AG20443 (cell line): ENCODE data around the gene CDH4.

ENCODE experiments used
- DNase-seq: peaks from one replicate; pipeline ENCODE4 v3.0.0; 2012; ENCODE audit warnings: low spot score, mixed read lengths

The CDH4 gene

GRCh38 chr20:61719691-61720347, 467.8 kb downstream of the CDH4 start:
- DNase-seq, result no peak

- DNase-seq, result no peak
Observed at GRCh38 chr20:61720348-61720696, 468.3 kb downstream of the CDH4 start.

- DNase-seq, result no peak
Observed at GRCh38 chr20:61722146-61722678, 470.2 kb downstream of the CDH4 start.

DNA sequence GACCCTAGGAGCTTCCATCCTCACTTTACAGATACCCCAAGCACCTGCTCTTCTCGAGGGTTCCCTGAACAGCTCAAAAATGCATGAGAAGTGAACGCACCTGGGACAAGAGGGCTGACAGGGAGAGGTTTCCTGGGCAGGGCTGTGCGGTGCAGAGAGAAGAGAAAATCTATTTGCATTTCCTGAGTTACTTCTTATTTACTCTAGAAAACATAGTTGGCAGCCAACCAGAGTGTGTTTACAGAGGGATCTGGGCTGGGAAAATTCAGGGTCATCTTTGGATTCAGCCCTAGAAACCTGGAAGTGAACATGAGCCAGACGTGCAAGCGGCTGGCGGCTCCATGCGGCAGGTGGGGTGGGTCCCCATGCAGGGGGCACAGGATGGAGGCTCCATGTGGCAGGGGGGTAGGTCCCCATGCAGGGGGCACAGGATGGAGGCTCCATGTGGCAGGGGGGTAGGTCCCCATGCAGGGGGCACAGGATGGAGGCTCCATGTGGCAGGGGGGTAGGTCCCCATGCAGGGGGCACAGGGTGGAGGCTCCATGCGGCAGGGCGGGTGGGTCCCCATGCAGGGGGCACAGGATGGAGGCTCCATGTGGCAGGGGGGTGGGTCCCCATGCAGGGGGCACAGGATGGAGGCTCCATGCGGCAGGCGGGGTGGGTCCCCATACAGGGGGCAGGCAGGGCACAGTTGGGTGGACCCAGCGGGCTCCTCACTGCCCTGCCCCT, 471.6 kb downstream of the CDH4 start:
- DNase-seq, result no peak

- DNase-seq, result no peak
Observed at GRCh38 chr20:61724376-61724775, 472.3 kb downstream of the CDH4 start.

GRCh38 chr20:61725145-61725544, 473.1 kb downstream of the CDH4 start:
- DNase-seq, result no peak

DNA sequence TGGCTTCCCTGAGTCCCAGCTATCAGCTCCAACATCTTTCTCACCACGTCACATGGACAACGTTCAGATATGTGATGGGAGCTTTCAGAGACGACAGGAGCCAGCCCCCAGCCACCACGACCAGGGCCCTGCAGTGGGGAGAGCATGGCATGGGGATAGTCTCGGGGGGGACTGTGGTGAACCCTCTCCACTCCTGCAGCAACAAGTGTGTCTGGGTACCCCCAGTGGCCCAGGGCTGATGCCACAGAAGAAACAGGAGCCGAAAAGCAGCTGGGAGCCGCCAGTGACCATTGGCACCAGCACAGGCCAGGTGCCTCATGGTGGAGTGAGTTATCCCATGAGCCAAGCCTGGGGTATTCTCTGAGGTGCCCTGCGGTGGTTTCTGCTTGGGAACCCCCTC, 473.9 kb downstream of the CDH4 start:
- DNase-seq, result no peak

DNA sequence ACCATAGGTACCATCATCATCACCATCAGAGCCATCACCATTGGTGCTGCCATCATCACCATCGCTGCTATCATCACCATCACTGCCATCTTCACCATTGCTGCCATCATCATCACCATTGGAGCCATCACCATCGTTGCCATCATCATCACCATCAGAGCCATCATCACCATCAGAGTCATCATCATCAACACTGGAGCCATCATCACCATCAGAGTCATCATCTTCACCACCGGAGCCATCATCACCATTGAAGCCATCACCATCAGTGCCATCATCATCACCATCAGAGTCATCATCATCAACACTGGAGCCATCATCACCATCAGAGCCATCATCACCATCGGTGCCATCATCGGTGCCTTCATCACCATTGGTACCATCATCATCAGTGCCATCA, 474.9 kb downstream of the CDH4 start:
- no peak for DNase-seq

DNA sequence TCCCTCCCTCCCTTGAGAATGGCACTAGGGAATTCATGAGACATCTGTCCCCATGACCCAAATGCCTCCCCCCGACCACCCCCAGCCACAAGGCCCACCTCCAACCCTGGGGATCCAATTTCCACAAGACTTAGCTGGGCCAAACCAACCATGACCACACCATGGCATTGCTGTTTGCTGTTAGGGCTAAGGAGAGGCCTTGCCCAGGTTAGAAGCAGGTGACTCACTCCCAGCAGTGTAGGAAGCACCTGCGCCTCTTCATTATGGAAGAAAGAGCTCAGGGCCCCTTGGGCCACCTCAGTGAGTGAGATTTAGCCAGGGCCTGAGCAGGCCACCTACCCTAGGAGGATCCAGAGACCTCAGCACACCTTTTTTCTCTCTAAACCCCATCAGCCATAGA, 475.7 kb downstream of the CDH4 start:
- DNase-seq, result no peak

GRCh38 chr20:61728326-61728725, 476.3 kb downstream of the CDH4 start:
- DNase-seq, result no peak

GRCh38 chr20:61728786-61729770, 477.0 kb downstream of the CDH4 start:
- DNase-seq, result no peak

DNA sequence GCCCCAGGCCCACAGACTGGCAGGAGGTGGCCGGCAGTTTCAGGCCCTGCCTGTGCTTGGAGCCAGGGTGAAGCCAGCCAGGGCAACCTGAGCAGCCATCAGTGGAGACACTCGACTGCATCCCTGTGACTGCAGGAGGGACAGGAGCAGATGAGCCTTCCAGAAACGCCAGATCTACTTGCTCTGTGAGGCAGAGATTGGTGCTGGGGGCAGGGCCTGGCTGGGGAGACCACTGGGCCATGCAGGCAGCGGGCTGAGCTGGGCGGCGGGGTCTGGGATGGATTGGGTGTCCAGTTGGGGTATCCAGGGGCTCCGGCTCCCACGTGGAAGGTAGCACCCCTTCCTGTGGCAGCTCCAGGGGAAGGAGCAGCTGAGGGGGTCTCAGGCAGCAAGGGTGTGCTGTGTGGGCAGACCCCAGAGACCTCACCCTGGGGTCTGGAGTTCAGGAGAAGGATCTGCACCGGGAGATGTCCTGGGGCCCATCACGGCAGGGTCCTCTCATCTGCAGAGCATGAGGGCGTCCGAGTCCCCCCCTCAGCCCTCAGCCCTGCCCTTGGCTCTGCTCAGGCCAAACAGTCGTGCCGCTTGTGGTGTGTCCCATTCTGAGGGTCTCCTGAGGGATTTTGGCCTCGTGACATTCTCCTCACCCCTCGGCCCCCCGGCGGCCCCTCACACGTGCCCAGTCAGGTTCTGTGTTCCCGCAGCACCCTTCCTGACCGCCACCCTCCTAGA, 478.7 kb downstream of the CDH4 start:
- no peak for DNase-seq

- peak; percentile 61 for DNase-seq
Observed at GRCh38 chr20:61731363-61732181, 479.5 kb downstream of the CDH4 start.

DNA sequence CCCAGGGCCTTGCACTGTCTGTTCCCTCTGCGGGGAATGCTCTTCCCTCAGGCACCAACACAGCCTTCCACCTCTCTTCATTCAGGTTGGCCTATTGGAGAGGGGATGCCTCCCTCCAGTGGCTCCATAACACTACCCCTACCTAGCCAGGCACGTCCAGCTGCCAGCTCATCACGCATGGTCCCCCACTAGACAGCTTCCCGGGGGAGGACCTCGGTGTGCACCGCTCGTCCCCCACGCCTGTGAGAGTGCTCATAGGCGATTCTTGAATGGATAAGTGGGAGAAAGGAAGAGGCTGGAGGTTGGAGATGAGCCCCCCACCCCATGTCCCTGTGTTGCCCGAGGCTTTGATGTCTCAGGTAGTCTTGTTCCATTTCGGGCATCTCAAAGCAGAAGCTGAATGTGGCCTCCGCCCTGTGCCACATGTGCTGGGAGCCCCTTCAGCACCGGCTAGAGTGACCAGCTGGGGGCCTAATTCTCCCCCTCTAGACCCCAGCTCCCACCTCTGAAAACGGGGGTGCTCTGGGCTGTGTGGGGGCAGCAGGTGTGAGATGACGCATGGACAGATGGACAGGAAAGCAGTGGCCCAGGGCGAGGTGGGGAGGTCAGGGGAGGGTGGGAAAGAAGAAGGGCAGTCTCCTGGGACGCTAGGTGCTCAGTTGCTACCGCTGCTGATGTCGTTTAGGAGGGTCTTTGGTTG, 480.6 kb downstream of the CDH4 start:
- DNase-seq, result no peak

DNA sequence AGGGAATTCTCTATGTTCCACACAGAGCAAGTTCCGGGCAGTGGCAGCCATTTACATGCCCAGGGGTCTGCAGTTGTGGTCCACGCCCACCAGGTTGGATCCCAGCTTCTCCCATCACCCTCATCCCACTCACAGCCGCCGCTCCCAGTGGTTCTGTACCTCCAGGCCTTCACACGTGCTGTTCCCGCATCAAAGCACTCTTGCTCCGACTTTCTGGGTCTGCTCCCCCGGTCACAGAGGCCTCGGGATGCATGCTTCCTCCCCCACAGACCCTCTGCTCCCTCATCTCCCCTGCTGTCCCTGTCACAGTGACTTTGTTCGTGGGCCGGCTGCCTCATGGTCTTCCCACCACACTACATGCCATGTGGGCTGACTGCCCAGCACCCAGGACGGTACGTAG, 481.2 kb downstream of the CDH4 start:
- no peak for DNase-seq

DNA sequence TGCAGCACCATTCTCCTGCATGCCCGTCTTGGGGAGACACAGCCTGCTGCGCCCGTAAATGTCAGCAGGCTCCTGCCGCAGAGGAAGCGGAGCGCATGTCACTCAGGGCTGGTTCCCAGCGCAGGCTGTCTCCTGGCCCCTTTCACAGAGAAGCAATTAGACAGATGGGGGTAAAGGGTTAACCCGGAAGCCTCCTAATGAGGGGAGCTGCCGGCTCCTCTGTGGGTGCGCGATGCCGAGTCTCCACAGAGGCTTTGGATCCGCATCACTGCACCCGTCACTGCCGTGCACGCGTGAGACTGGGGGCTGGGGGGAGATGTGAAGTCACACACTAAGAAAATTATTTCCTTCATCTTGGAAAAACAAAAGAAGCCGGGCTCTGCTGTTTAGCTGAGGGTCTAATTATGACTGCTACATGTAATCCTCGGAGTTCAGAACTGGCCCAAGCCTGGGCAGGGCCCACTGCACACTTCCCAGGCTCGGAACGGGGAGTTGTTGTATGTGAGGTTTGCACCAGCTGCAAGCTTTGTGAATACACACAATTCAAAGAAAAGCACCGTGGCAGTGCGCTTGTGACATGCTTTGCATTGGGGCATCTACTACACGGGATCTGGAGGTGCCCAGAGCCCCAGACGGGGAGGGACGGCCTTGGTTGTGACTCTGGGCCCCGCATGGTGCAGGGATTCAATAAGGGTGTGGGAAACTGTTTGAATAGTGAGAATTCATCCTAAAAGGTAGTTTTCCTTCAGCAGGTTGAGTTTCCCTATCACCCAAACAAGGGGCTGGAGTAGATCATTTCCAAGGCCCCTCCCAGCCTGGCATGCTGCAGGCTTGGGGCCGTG, 482.1 kb downstream of the CDH4 start:
- DNase-seq, result no peak

DNA sequence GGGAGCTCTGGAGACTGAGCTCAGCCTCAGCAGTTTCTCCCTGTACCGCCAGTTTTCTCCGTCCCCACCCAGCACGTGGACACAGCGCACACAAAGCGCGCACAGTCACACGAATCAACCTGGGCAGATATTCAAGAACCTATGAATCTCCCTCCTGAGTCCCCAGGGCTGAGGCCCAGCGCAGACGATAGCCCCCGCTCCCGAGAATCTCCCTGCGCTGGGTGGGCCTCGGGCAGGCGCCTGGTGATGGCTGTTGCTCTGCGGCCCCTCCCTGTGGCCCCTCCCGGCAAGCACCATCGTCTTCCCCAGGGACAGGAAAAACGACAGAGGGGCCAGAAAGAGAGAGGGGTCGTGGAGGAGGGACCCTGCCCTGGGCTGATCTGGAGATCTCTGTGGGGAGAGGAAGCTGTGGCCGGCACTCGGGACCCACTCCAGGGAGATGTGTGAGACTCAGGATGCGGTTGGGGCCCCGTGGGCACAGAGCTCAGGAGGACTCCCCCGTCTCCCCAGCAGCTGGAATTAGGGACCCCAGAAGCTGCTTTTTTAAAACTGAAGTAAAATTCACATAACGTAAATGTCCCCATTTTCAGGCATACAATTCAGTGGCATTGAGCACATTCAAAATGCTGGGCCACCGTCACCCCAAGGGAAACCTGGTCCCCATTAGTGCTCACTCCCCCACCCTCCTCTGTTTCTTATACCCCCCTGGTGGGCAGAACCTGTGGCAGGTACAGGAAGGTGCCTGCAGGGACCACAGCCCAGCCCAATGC, 482.9 kb downstream of the CDH4 start:
- no peak for DNase-seq

DNA sequence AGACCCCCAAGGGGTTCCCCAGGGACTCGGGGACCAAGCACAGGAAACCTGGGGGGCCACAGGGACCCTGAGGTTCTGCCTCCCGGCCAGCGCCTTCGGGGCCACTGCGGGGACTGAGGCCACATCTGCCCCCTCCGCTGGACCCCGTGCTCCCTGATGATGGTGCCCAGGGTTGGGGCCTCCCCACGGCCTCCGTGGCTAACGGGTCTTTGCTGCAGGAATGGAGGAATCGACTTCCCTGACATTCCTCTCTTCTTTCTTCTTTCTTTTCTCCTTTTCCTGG, 483.4 kb downstream of the CDH4 start:
- no peak for DNase-seq
